Transverse colon (tissue), 4 donors: ENCODE results near the gene CST1. TPM values are rescaled to one million over a fixed set of nuclear protein-coding genes. Genes with fewer than 3 reads are reported as not detected.
"Not testable (repeated sequence)": the region's sequence is repeated elsewhere in the genome, so short reads cannot be mapped to it uniquely, and the experiment has no call there.

Experiments
- DNase-seq: peaks from one replicate; pipeline ENCODE4 v3.0.0-alpha.2; 2019
- H3K27ac ChIP-seq, 4 donors: fragments of 200-600 bp; sonication (generic); 2 replicates each; pipeline ENCODE4 v1.5.1; 2016 to 2018; ENCODE audit warnings: inconsistent platforms in 4 of 4
- H3K27me3 ChIP-seq: fragments of 200-600 bp; sonication (generic); 2 replicates; pipeline ENCODE4 v1.5.1; 2017; ENCODE audit warnings: inconsistent platforms
- H3K36me3 ChIP-seq, 4 donors: fragments of 200-600 bp; sonication (generic); 2 replicates each; pipeline ENCODE4 v1.5.1; 2017 to 2019; ENCODE audit warnings: inconsistent platforms in 4 of 4
- H3K4me1 ChIP-seq, 4 donors: fragments of 200-600 bp; sonication (generic); 2 replicates each; pipeline ENCODE4 v1.5.1; 2017 to 2020; ENCODE audit warnings: inconsistent platforms in 4 of 4
- H3K4me3 ChIP-seq, 4 donors: fragments of 200-600 bp; sonication (generic); 1 replicate in 1 of 4; 2 replicates in 3 of 4; pipeline versions ENCODE4 v1.5.1 to v1.6.1; 2017 to 2019; ENCODE audit warnings: inconsistent platforms in 4 of 4
- H3K9me3 ChIP-seq, 2 donors: fragments of 200-600 bp; sonication (generic); 2 replicates each; pipeline ENCODE4 v1.5.1; 2017 to 2019; ENCODE audit warnings: inconsistent platforms in 2 of 2
- CTCF ChIP-seq, 5 experiments: fragments of 200-600 bp in 3 of 5; fragments of 450-650 bp in 2 of 5; sonication (generic) in 3 of 5; IDR thresholded peaks; 1 replicate in 2 of 5; 2 replicates in 3 of 5; pipeline ENCODE4 v1.5.1; 2016 to 2017; ENCODE audit warnings: antibody characterized with exemption in 5 of 5, inconsistent platforms in 3 of 5, mild to moderate bottlenecking in 2 of 5, moderate library complexity in 1 of 5
- EP300 ChIP-seq: sonication (generic); formaldehyde crosslinking; IDR thresholded peaks from one replicate; pipeline ENCODE4 v1.6.1; 2017; ENCODE audit warnings: antibody characterized with exemption, low read depth
- POLR2A ChIP-seq: fragments of 450-650 bp; IDR thresholded peaks from one replicate; pipeline ENCODE4 v1.6.1; 2016; ENCODE audit warnings: antibody characterized with exemption, mild to moderate bottlenecking, moderate library complexity
- POLR2AphosphoS5 ChIP-seq, 3 donors: sonication (generic); formaldehyde crosslinking; IDR thresholded peaks; one replicate each; pipeline ENCODE4 v1.6.1; 2016; ENCODE audit warnings: antibody characterized with exemption in 3 of 3
- WGBS, 2 donors: methylation state at CpG; one replicate each; pipeline ENCODE4 v1.1.5; 2018; ENCODE audit warnings: low coverage in 1 of 2; 5-methylcytosine and 5-hydroxymethylcytosine counted together
- in situ Hi-C, 4 donors: fragments of 200-750 bp; cut with MboI; loops; one replicate each; pipeline versions ENCODE4 v1.15.0 to v1.15.1; 2017; ENCODE audit warnings: low sequenced_read_pairs in 3 of 4, low pct_ligation_motif_present in 1 of 4, low pct_unique_long_range_greater_than_20kb in 1 of 4
- intact Hi-C: fragments of 100-400 bp; cut with DNase I; formaldehyde crosslinking; loops from one replicate; pipeline ENCODE4 v1.15.1; 2023; ENCODE audit warnings: low total_unique reads
- total RNA-seq, 4 donors: library from RNA; depleted of rRNA; stranded (reverse); fragments of >200 nt; gene quantifications; one replicate each; pipeline ENCODE4 v1.1.0, GENCODE V29; 2016

CST1 gene, protein sequence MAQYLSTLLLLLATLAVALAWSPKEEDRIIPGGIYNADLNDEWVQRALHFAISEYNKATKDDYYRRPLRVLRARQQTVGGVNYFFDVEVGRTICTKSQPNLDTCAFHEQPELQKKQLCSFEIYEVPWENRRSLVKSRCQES
- total RNA-seq, result not detected

GRCh38 chr20:23750786-23751185 lies at the start of gene CST1:
Gene CST1, minus strand, starts transcription at chr20:23750935. Its CDS starts 69 bp downstream, at chr20:23750866.
- H3K36me3 ChIP-seq, DNase-seq, H3K4me3 ChIP-seq, intact Hi-C loops, H3K27ac ChIP-seq, H3K9me3 ChIP-seq, H3K4me1 ChIP-seq, H3K27me3 ChIP-seq, in situ Hi-C loops: not testable (repeated sequence)
- 44% methylated on average over 3 of the region's 3 CpGs; no CpG with 5 or more reads in 1 of the 2 donors for WGBS, 2 donors

DNA sequence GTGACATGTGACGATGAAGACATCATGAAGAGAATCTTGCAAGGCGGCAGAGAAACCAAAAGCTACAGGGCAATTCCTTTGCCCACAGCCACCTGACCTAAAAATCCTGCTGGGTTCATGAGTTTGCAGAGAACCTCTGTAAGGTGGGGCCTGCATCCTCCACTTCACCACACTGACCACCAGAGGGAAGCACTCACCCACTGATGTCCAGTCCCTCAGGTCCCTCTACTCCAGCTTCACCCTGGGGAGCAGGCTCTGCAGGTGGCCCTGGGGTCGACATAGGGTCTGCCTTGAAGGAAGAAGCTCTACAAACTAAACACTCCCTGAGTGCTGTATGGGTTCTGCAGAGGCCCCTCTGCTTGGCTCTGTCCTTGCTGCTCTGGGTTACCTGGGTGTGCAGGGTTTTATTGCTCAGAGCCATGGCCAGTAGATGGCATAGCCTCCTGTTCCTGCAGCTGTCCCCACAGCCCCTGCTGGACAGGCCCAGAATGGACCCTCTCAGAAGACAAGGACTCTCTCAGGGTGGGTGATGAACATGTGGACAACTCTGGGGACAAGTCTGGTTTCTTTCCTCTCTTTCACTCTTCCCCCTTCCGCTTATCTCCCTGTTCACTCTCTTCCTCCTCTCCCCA lies 48.6 kb upstream of the CST1 start:
- H3K36me3 ChIP-seq, in situ Hi-C loops, H3K4me3 ChIP-seq, H3K9me3 ChIP-seq, H3K4me1 ChIP-seq, H3K27me3 ChIP-seq, intact Hi-C loops, H3K27ac ChIP-seq, DNase-seq: not testable (repeated sequence)
- WGBS, 2 donors, result 58% methylated on average over 4 of the region's 4 CpGs; no CpG with 5 or more reads in 1 of the 2 donors
- peak in 4 of 5 experiments; percentile 32 to 53 (median 50) for TF ChIP-seq CTCF (IDR thresholded peaks at IDR 0.05)

DNA sequence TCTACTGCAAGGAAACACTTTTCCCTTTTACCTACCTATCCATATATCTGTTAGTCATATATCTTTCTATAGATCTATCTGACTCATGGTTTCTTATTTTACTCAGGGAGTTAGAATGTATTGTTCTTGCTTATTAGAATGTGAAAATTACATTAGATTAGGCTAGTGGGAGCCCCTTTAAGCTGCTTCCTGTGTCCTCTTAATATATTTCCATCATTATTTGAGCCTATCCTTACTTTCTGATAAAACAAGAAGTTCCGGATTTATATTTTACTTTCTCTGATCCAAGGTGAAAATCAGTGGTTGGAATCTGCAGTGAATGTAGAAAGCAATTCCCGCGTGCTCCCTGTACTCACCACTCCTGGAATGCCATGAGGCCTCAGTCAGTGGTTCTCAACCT lies 44.8 kb upstream of the CST1 start:
- Histone ChIP-seq H3K27ac (no peak overlapping the region), H3K36me3 (no peaks in the 10 kb centered on the region), H3K4me1 (no peaks in the 10 kb centered on the region), H3K9me3 (no peaks in the 10 kb centered on the region), H3K27me3 (no peaks in the 10 kb centered on the region), H3K4me3 (no peak overlapping the region)
- intact Hi-C loops, result no loop called here
- no peak for DNase-seq
- no peak for TF ChIP-seq CTCF (IDR thresholded peaks at IDR 0.05)
- no peak for TF ChIP-seq POLR2A
- no peak for TF ChIP-seq EP300
- no peak for TF ChIP-seq POLR2AphosphoS5 (IDR thresholded peaks at IDR 0.05)
- in situ Hi-C loops, result no loop called here
- WGBS, 2 donors, result 80 to 92% methylated on average over 3 of the region's 3 CpGs

DNA sequence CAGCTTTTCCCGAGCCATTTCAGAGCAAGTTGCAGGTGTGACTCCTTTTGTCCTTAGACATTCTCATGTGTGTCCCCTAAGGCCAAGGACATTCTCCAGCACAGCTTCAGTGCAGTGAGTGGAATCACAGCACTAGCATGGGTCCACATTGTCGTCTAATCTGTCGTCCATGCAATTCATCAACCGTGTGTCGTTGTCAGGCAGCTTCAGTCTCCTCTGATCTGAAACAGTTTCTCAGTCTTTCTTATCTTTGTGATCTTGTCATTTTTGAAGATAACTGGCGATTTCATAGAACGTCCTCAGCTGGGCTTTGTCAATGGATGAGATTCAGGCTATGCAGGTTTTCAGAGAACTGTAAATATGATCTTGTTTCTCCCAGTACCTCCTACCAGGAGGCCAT lies 44.1 kb upstream of the CST1 start:
- no peaks in the 10 kb centered on the region for H3K4me1 ChIP-seq
- H3K9me3 ChIP-seq, result no peaks in the 10 kb centered on the region
- in situ Hi-C loops, result no loop called here
- TF ChIP-seq CTCF (IDR thresholded peaks at IDR 0.05) (no peak), EP300 (no peak), POLR2A (no peak), POLR2AphosphoS5 (IDR thresholded peaks at IDR 0.05) (no peak)
- H3K36me3 ChIP-seq, result no peaks in the 10 kb centered on the region
- H3K27ac ChIP-seq, result no peak overlapping the region
- no peak overlapping the region for H3K4me3 ChIP-seq
- intact Hi-C loops, result no loop called here
- 50 to 68% methylated on average over 1 to 7 of the region's 7 CpGs for WGBS, 2 donors
- no peaks in the 10 kb centered on the region for H3K27me3 ChIP-seq
- DNase-seq, result no peak

DNA sequence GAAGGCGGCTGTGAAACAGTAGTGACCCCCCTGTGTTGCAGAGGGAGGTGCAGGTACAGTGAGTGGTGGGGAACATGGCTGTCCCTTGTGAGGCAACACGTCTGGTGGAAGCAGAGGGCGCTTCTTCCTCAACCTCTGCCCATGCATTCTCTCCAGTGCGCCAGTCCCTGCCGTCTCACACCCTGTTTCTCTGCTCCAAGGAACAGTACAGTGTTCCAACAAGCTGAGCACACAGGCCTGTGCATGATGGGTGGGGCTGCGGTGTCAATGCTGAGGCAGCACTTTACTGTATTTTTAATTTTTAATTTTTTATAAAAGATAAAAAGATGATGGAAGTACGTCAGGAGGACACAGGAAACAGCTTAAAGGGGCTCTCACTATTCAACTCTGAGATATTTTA lies 43.3 kb upstream of the CST1 start:
- Histone ChIP-seq H3K36me3 (no peaks in the 10 kb centered on the region), H3K4me3 (no peak overlapping the region), H3K4me1 (no peaks in the 10 kb centered on the region), H3K9me3 (no peaks in the 10 kb centered on the region), H3K27ac (no peak overlapping the region), H3K27me3 (no peaks in the 10 kb centered on the region)
- in situ Hi-C loops (no loop called here), intact Hi-C loops (no loop called here)
- DNase-seq, result no peak
- 72 to 76% methylated on average over 5 to 7 of the region's 7 CpGs for WGBS, 2 donors
- TF ChIP-seq CTCF (IDR thresholded peaks at IDR 0.05) (no peak), POLR2A (no peak), POLR2AphosphoS5 (IDR thresholded peaks at IDR 0.05) (no peak), EP300 (no peak)
